ENCODE data around the gene STK33. TPM values are rescaled to one million over a fixed set of nuclear protein-coding genes. Genes with fewer than 3 reads are reported as not detected.

Gene STK33
- total RNA-seq, 4 donors from 2014 or later = 0.48 to 2.9 (median 0.56) TPM; not detected in 1

DNA sequence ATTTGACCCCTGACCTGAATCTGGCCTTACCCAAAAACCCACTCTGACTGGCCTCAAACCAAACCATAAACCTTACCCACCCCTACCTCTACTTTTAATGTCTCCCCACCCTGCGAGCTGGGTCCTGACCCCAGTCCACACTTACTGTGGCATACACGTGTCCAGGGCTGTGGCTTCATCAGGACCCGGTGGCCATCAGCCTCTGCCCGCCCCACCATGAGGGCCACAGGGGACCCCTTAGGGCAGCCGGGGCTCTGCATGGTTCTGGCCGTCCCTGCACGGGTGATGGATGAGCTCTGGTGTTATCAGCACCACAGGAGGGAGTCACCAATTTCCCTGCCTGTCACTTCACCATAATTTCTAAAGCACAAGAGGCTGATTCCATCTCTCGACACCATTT lies 242.8 kb downstream of the STK33 start:
- Histone ChIP-seq H3K27me3 (no peaks in the 10 kb centered on the region), H3K4me3 (no peak overlapping the region), H3K4me1 (peaks cover 16 to 40% (median 22%) of the 10 kb centered on the region in 3 donors), H3K27ac (no peak overlapping the region), H3K36me3 (no peaks in the 10 kb centered on the region), H3K9me3 (no peaks in the 10 kb centered on the region)
- 79 to 93% methylated on average over 2 to 5 of the region's 8 CpGs for WGBS, 2 donors
- no peak for DNase-seq
- intact Hi-C loops (cut with DNase I) = no loop called here
- TF ChIP-seq POLR2A (IDR thresholded peaks at IDR 0.05) = no peak
- TF ChIP-seq, protein P1, sequence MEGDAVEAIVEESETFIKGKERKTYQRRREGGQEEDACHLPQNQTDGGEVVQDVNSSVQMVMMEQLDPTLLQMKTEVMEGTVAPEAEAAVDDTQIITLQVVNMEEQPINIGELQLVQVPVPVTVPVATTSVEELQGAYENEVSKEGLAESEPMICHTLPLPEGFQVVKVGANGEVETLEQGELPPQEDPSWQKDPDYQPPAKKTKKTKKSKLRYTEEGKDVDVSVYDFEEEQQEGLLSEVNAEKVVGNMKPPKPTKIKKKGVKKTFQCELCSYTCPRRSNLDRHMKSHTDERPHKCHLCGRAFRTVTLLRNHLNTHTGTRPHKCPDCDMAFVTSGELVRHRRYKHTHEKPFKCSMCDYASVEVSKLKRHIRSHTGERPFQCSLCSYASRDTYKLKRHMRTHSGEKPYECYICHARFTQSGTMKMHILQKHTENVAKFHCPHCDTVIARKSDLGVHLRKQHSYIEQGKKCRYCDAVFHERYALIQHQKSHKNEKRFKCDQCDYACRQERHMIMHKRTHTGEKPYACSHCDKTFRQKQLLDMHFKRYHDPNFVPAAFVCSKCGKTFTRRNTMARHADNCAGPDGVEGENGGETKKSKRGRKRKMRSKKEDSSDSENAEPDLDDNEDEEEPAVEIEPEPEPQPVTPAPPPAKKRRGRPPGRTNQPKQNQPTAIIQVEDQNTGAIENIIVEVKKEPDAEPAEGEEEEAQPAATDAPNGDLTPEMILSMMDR (IDR thresholded peaks at IDR 0.05) = no peak

GRCh38 chr11:8347978-8348377 lies 246.1 kb downstream of the STK33 start:
- WGBS, 2 donors = 86 to 93% methylated on average over 1 to 2 of the region's 2 CpGs
- no peak for DNase-seq
- no peak overlapping the region for H3K4me3 ChIP-seq
- intact Hi-C loops (cut with DNase I) = no loop called here
- H3K27me3 ChIP-seq = peaks cover 0 to 3% (median 0%) of the 10 kb centered on the region in 4 donors
- TF ChIP-seq, protein P1 (IDR thresholded peaks at IDR 0.05) = no peak
- TF ChIP-seq POLR2A (IDR thresholded peaks at IDR 0.05) = no peak
- no peaks in the 10 kb centered on the region for H3K9me3 ChIP-seq
- H3K27ac ChIP-seq = no peak overlapping the region
- H3K36me3 ChIP-seq = no peaks in the 10 kb centered on the region
- H3K4me1 ChIP-seq = peaks cover 5 to 17% (median 11%) of the 10 kb centered on the region in 3 donors

GRCh38 chr11:8346157-8346755 lies 247.8 kb downstream of the STK33 start:
- Histone ChIP-seq H3K4me1 (peaks cover 5 to 14% (median 8%) of the 10 kb centered on the region in 3 donors), H3K27me3 (peaks cover 0 to 3% (median 0%) of the 10 kb centered on the region in 4 donors), H3K9me3 (no peaks in the 10 kb centered on the region), H3K4me3 (no peak overlapping the region), H3K27ac (no peak overlapping the region), H3K36me3 (no peaks in the 10 kb centered on the region)
- WGBS, 2 donors = 87 to 88% methylated on average over 14 to 15 of the region's 16 CpGs
- intact Hi-C loops (cut with DNase I) = no loop called here
- no peak for DNase-seq
- no peak for TF ChIP-seq POLR2A (IDR thresholded peaks at IDR 0.05)
- TF ChIP-seq, protein P1 (IDR thresholded peaks at IDR 0.05) = no peak

GRCh38 chr11:8345179-8345578 lies 248.8 kb downstream of the STK33 start:
- DNase-seq = no peak
- TF ChIP-seq POLR2A (IDR thresholded peaks at IDR 0.05) = no peak
- TF ChIP-seq, protein P1 (IDR thresholded peaks at IDR 0.05) = no peak
- Histone ChIP-seq H3K36me3 (no peaks in the 10 kb centered on the region), H3K9me3 (no peaks in the 10 kb centered on the region), H3K27me3 (peaks cover 0 to 3% (median 0%) of the 10 kb centered on the region in 4 donors), H3K27ac (no peak overlapping the region), H3K4me3 (no peak overlapping the region), H3K4me1 (peaks cover 5 to 16% (median 8%) of the 10 kb centered on the region in 3 donors)
- intact Hi-C loops (cut with DNase I) = no loop called here
- 87 to 95% methylated on average over 11 of the region's 11 CpGs for WGBS, 2 donors

GRCh38 chr11:8344346-8344745 lies 249.7 kb downstream of the STK33 start:
- intact Hi-C loops (cut with DNase I) = no loop called here
- no peak for TF ChIP-seq POLR2A (IDR thresholded peaks at IDR 0.05)
- TF ChIP-seq, protein P1 (IDR thresholded peaks at IDR 0.05) = no peak
- peaks cover 8 to 24% (median 8%) of the 10 kb centered on the region in 3 donors for H3K4me1 ChIP-seq
- no peaks in the 10 kb centered on the region for H3K9me3 ChIP-seq
- peaks cover 0 to 3% (median 0%) of the 10 kb centered on the region in 4 donors for H3K27me3 ChIP-seq
- no peak overlapping the region for H3K27ac ChIP-seq
- H3K36me3 ChIP-seq = no peaks in the 10 kb centered on the region
- no peak overlapping the region for H3K4me3 ChIP-seq
- WGBS, 2 donors = 66 to 67% methylated on average over 3 of the region's 3 CpGs
- no peak for DNase-seq

Data from esophagus squamous epithelium (tissue), 5 donors.